ENCODE measurements around the gene GALK1.
A peak's percentile ranks its signal among the peaks of the same experiment; 100 is the strongest.

Gene GALK1

GRCh38 chr17:75749545-75750389, 15.2 kb downstream of the GALK1 start:
- DNase-seq (ENCODE audit: low spot score), result peak; percentile 87

GRCh38 chr17:75748706-75749105, 16.3 kb downstream of the GALK1 start:
- DNase-seq (ENCODE audit: low spot score), result no peak

- no peak for DNase-seq (ENCODE audit: low spot score)
These were observed 21.3 kb downstream of the GALK1 start for GRCh38 chr17:75743625-75744206.

GRCh38 chr17:75742337-75742736, 22.7 kb downstream of the GALK1 start:
- DNase-seq (ENCODE audit: low spot score), result no peak

GRCh38 chr17:75740631-75741077, 24.3 kb downstream of the GALK1 start:
- DNase-seq (ENCODE audit: low spot score), result no peak

GRCh38 chr17:75740215-75740614, 24.8 kb downstream of the GALK1 start:
- no peak for DNase-seq (ENCODE audit: low spot score)

- no peak for DNase-seq (ENCODE audit: low spot score)
These were observed 25.2 kb downstream of the GALK1 start for GRCh38 chr17:75739801-75740200.

- no peak for DNase-seq (ENCODE audit: low spot score)
These were observed 25.8 kb downstream of the GALK1 start for GRCh38 chr17:75739174-75739573.

GRCh38 chr17:75738218-75738802, 26.7 kb downstream of the GALK1 start:
- DNase-seq (ENCODE audit: low spot score), result peak; percentile 57

- no peak for DNase-seq (ENCODE audit: low spot score)
These were observed 27.6 kb downstream of the GALK1 start for GRCh38 chr17:75737133-75737962.

- DNase-seq (ENCODE audit: low spot score), result no peak
These were observed 28.7 kb downstream of the GALK1 start for GRCh38 chr17:75736173-75736835.

GRCh38 chr17:75734674-75735294, 30.2 kb downstream of the GALK1 start:
- no peak for DNase-seq (ENCODE audit: low spot score)

- DNase-seq (ENCODE audit: low spot score), result no peak
These were observed 31.5 kb downstream of the GALK1 start for GRCh38 chr17:75733471-75733870.

- no peak for DNase-seq (ENCODE audit: low spot score)
These were observed 33.1 kb downstream of the GALK1 start for GRCh38 chr17:75731716-75732498.

GRCh38 chr17:75731086-75731715, 33.8 kb downstream of the GALK1 start:
- no peak for DNase-seq (ENCODE audit: low spot score)

GRCh38 chr17:75730065-75730464, 34.9 kb downstream of the GALK1 start:
- no peak for DNase-seq (ENCODE audit: low spot score)

GRCh38 chr17:75729351-75729750, 35.6 kb downstream of the GALK1 start:
- DNase-seq (ENCODE audit: low spot score), result no peak

- no peak for DNase-seq (ENCODE audit: low spot score)
These were observed 37.6 kb downstream of the GALK1 start for GRCh38 chr17:75727391-75727790.

GRCh38 chr17:75725504-75725903, 39.5 kb downstream of the GALK1 start:
- no peak for DNase-seq (ENCODE audit: low spot score)
